Fibroblast of lung (primary cell): ENCODE data around the gene CARD16. TPM values are rescaled to one million over a fixed set of nuclear protein-coding genes. Genes with fewer than 3 reads are reported as not detected.

Source experiments
- DNase-seq, 2 donors: peaks; one replicate each; pipeline versions ENCODE4 v3.0.0 to v3.0.0-alpha.2; 2010; ENCODE audit warnings: low read depth in 2 of 2
- H2AFZ ChIP-seq: 2 replicates; pipeline ENCODE4 v1.5.1; 2012; ENCODE audit warnings: low read length, control low read depth, inconsistent platforms
- H3K27ac ChIP-seq: 2 replicates; pipeline ENCODE4 v1.5.1; 2011; ENCODE audit warnings: low read length, control low read depth; ENCODE audit not compliant: insufficient read depth
- H3K27me3 ChIP-seq: 2 replicates; pipeline ENCODE4 v1.5.1; 2011; ENCODE audit warnings: mild to moderate bottlenecking, low read length; ENCODE audit not compliant: control insufficient read depth, insufficient read depth
- H3K36me3 ChIP-seq: 2 replicates; pipeline ENCODE4 v1.5.1; 2011; ENCODE audit warnings: low read length; ENCODE audit not compliant: control insufficient read depth, insufficient read depth
- H3K4me1 ChIP-seq: 2 replicates; pipeline ENCODE4 v1.5.1; 2011; ENCODE audit warnings: low read length; ENCODE audit not compliant: control insufficient read depth, insufficient read depth; ENCODE audit errors: extremely low read depth
- H3K4me2 ChIP-seq: 2 replicates; pipeline ENCODE4 v1.5.1; 2011; ENCODE audit warnings: low read length, control low read depth; ENCODE audit not compliant: insufficient read depth; ENCODE audit errors: extremely low read depth
- H3K4me3 ChIP-seq, 4 experiments: fragments of 200-600 bp in 1 of 4; sonication (generic) in 1 of 4; replicated peaks in 1 of 4; 2 replicates each; pipeline ENCODE4 v1.5.1; 2011 to 2016; ENCODE audit warnings: low read length in 4 of 4, low read depth in 3 of 4, mild to moderate bottlenecking in 3 of 4, control low read depth in 2 of 4, inconsistent platforms in 1 of 4, mixed read lengths in 1 of 4; ENCODE audit not compliant: insufficient read depth in 1 of 4; ENCODE audit errors: control extremely low read depth in 1 of 4
- H3K79me2 ChIP-seq: 2 replicates; pipeline ENCODE4 v1.5.1; 2012; ENCODE audit warnings: mild to moderate bottlenecking, low read length, inconsistent platforms; ENCODE audit not compliant: control insufficient read depth, insufficient read depth
- H3K9ac ChIP-seq: 2 replicates; pipeline ENCODE4 v1.5.1; 2011; ENCODE audit warnings: mild to moderate bottlenecking, low read length, control low read depth; ENCODE audit not compliant: insufficient read depth
- H3K9me3 ChIP-seq: 2 replicates; pipeline ENCODE4 v1.5.1; 2012; ENCODE audit warnings: low read depth, low read length; ENCODE audit not compliant: control insufficient read depth, insufficient read depth
- H4K20me1 ChIP-seq: 2 replicates; pipeline ENCODE4 v1.5.1; 2011; ENCODE audit warnings: low read length; ENCODE audit not compliant: control insufficient read depth, insufficient read depth; ENCODE audit errors: extremely low read depth
- CTCF ChIP-seq, 2 donors: IDR thresholded peaks in 1 of 2; conservative IDR thresholded peaks in 1 of 2; 1 replicate in 1 of 2; 2 replicates in 1 of 2; pipeline ENCODE4 v1.5.1; 2011 to 2012; ENCODE audit warnings: low read length in 2 of 2, control low read depth in 1 of 2, inconsistent platforms in 1 of 2, low read depth in 1 of 2, mild to moderate bottlenecking in 1 of 2
- EZH2 ChIP-seq: IDR thresholded peaks from 2 replicates; pipeline ENCODE4 v1.5.1; 2012; ENCODE audit warnings: low read length, control low read depth, mild to moderate bottlenecking; ENCODE audit errors: missing control alignments
- polyA plus RNA-seq, 2 donors: library from polyadenylated mRNA; depleted of rRNA in 1 of 2; stranded (reverse) in 1 of 2; unstranded in 1 of 2; fragments of >200 nt; gene quantifications; 2 replicates each; pipeline ENCODE4 v1.2.1, GENCODE V29; 2011 to 2012; ENCODE audit warnings: missing spikeins in 1 of 2
- total RNA-seq: library from RNA; depleted of rRNA; stranded (reverse); fragments of >200 nt; gene quantifications from 2 replicates; pipeline ENCODE4 v1.2.1, GENCODE V29; 2014

CARD16 gene
- total and polyA plus RNA-seq, 2 donors (not counting 1 experiment from before 2014, with no cell fraction given), result 114 to 143 TPM

DNA sequence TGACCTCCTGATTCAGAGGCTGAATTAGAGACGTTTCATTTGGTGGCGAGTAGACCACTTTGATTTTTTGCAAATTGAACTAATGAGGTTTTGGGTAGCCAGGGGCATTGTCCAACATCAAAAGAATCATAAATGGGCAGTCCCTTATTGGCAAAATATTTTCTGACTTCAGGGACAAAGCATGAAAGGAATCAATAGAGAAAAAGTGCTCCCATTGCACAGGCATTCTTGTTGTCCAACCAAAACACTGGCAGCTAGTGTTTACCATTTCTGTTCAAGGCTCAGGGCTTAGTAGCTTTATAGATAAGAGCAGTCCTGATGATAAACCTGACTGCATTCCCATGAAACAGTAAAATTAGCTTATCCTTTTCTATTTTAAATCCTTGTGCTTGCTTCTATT is 6.4 kb upstream of the CARD16 start:
- no peaks in the 10 kb centered on the region for H3K36me3 ChIP-seq
- TF ChIP-seq EZH2, result no peak
- no peak for TF ChIP-seq CTCF (conservative IDR thresholded peaks at IDR 0.05 in 1 of 2, IDR thresholded peaks at IDR 0.05 in 1 of 2; ENCODE audit: low read depth in 1 of 2, low read length in 2 of 2)
- no peaks in the 10 kb centered on the region for H3K27me3 ChIP-seq
- H3K27ac ChIP-seq, result no peak overlapping the region
- no peak overlapping the region for H3K4me2 ChIP-seq
- H4K20me1 ChIP-seq, result no peaks in the 10 kb centered on the region
- H3K4me3 ChIP-seq, result no peak overlapping the region
- no peaks in the 10 kb centered on the region for H3K79me2 ChIP-seq
- no peaks in the 10 kb centered on the region for H3K9me3 ChIP-seq
- peak in 1 of 2 donors; percentile 9 for DNase-seq
- no peak overlapping the region for H3K9ac ChIP-seq
- H2AFZ ChIP-seq, result no peak overlapping the region
- no peaks in the 10 kb centered on the region for H3K4me1 ChIP-seq

DNA sequence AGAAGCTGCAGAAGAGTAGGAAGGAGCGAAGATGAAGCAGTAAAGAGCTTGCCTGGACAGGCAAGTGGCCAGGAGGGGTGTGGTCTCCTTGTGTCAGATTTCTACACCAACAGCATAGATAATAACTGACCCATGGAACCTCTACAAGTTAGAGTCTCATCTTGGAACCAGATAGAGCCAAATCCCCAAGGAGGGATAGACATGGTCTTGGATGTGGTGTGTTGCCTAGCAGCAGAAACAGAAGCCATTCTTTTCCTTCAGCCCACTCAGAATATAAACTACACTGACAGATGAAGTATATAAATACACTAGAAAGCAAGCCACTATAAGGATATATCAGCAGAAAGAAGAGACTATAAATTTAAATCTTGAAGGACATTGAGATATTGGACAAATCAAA is 4.3 kb upstream of the CARD16 start:
- no peak overlapping the region for H3K27ac ChIP-seq
- no peaks in the 10 kb centered on the region for H4K20me1 ChIP-seq
- H3K27me3 ChIP-seq, result no peaks in the 10 kb centered on the region
- H2AFZ ChIP-seq, result no peak overlapping the region
- no peaks in the 10 kb centered on the region for H3K36me3 ChIP-seq
- H3K4me3 ChIP-seq, result no peak overlapping the region
- TF ChIP-seq EZH2 (no peak), CTCF (conservative IDR thresholded peaks at IDR 0.05 in 1 of 2, IDR thresholded peaks at IDR 0.05 in 1 of 2; ENCODE audit: low read depth in 1 of 2, low read length in 2 of 2) (no peak)
- H3K4me1 ChIP-seq, result peaks cover 7% of the 10 kb centered on the region
- H3K9ac ChIP-seq, result no peak overlapping the region
- no peaks in the 10 kb centered on the region for H3K9me3 ChIP-seq
- H3K79me2 ChIP-seq, result peaks cover 2% of the 10 kb centered on the region
- H3K4me2 ChIP-seq, result no peak overlapping the region
- no peak for DNase-seq

- H3K4me2 ChIP-seq, result peak overlapping the region; percentile 7
- no peak for TF ChIP-seq CTCF (conservative IDR thresholded peaks at IDR 0.05 in 1 of 2, IDR thresholded peaks at IDR 0.05 in 1 of 2; ENCODE audit: low read depth in 1 of 2, low read length in 2 of 2)
- no peak for TF ChIP-seq EZH2
- no peaks in the 10 kb centered on the region for H3K36me3 ChIP-seq
- DNase-seq, result peak; percentile 99 to 100
- H3K4me3 ChIP-seq, result peak overlapping the region in 1 of 4 experiments; percentile 17
- peaks cover 9% of the 10 kb centered on the region for H3K79me2 ChIP-seq
- H3K9me3 ChIP-seq, result no peaks in the 10 kb centered on the region
- H2AFZ ChIP-seq, result no peak overlapping the region
- H3K27me3 ChIP-seq, result no peaks in the 10 kb centered on the region
- H4K20me1 ChIP-seq, result no peaks in the 10 kb centered on the region
- peak overlapping the region; percentile 27 for H3K27ac ChIP-seq
- peaks cover 7% of the 10 kb centered on the region for H3K4me1 ChIP-seq
- H3K9ac ChIP-seq, result no peak overlapping the region
Observed at GRCh38 chr11:105046898-105047579, 1.9 kb upstream of the CARD16 start.
